ENCODE data around the gene TAL1. TPM values are rescaled to one million over a fixed set of nuclear protein-coding genes. Genes with fewer than 3 reads are reported as not detected.

Gene TAL1
- total and polyA plus RNA-seq, 2 of the 8 experiments (the other 6 are each of a cell fraction or from before 2014, with no cell fraction given) = 0.09 to 0.15 TPM

DNA sequence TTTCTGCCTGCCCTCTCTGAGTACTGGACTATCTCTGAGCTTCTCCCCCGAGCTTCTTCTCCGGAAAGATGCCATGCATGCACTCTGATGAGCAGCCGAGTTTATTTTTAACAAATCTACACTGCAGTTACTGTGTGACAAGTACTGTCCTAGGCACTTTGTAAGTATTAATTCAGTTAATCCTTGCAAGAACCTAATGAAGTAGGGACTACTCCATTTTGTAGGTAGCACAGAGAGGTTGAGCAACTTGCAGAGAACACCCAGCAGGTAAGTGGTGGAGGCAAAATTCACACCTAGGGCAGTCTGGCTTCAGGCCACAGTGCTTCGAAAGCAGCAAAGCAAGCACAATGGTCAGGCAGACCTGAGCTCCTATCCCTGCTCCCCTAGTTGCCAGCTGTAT, 3.8 kb upstream of the TAL1 start:
- Histone ChIP-seq H4K8ac (ENCODE audit: extremely low read depth, insufficient read depth, low read length) (no peak overlapping the region), H3K79me1 (ENCODE audit: low read depth, low read length) (no peaks in the 10 kb centered on the region), H3K9ac (replicated peaks in 1 of 4; ENCODE audit: extremely low read depth in 1 of 4, low read depth in 3 of 4, low read length in 3 of 4) (no peak overlapping the region), H3K27ac (ENCODE audit: low read depth, low read length) (no peak overlapping the region), H3K4ac (replicated peaks; ENCODE audit: insufficient read length, low read depth, low read length) (no peak overlapping the region), H3K56ac (replicated peaks; ENCODE audit: insufficient read length, low read depth, low read length) (no peak overlapping the region), H4K91ac (replicated peaks; ENCODE audit: insufficient read length, low read length) (no peak overlapping the region), H2BK12ac (ENCODE audit: low read depth, low read length) (no peak overlapping the region), H2BK120ac (replicated peaks; ENCODE audit: low read depth, low read length) (no peak overlapping the region), H3K27me3 (replicated peaks in 1 of 4; ENCODE audit: control insufficient read depth in 3 of 4, extremely low read depth in 1 of 4, insufficient read depth in 3 of 4, low read length in 3 of 4) (peaks cover 49 to 61% (median 59%) of the 10 kb centered on the region in 4 experiments), H3K4me3 (ENCODE audit: extremely low read depth in 1 of 4, insufficient read depth in 2 of 4, low read depth in 3 of 4, low read length in 4 of 4) (no peak overlapping the region), H2AK5ac (ENCODE audit: low read depth, low read length) (no peak overlapping the region), H3K14ac (ENCODE audit: insufficient read length) (no peak overlapping the region), H2BK20ac (ENCODE audit: low read length) (0 out of 2 replicates have a peak overlapping the region, but pooled peaks have one; percentile 9), H4K20me1 (replicated peaks in 1 of 2; ENCODE audit: control insufficient read depth in 1 of 2, insufficient read depth in 2 of 2, low read length in 2 of 2) (peaks cover 0 to 4% of the 10 kb centered on the region in 2 experiments), H3K4me2 (ENCODE audit: insufficient read depth in 1 of 2, low read depth in 2 of 2, low read length in 2 of 2) (0 out of 4 replicates have a peak overlapping the region, but pooled peaks of 1 of the 2 experiments have one; percentile 29), H2BK15ac (ENCODE audit: low read length) (no peak overlapping the region), H3K23ac (ENCODE audit: insufficient read length) (no peak overlapping the region), H3K9me3 (ENCODE audit: insufficient read depth in 2 of 2, low read depth in 1 of 2, low read length in 1 of 2) (no peaks in the 10 kb centered on the region), H3K23me2 (ENCODE audit: low read depth, low read length) (peaks cover 4% of the 10 kb centered on the region; the same call in 1 of the 2 replicates), H3K4me1 (replicated peaks in 1 of 4; ENCODE audit: control insufficient read depth in 3 of 4, insufficient read depth in 4 of 4, low read length in 3 of 4) (peaks cover 5 to 14% (median 9%) of the 10 kb centered on the region in 4 experiments), H3K36me3 (ENCODE audit: control insufficient read depth in 2 of 4, insufficient read depth in 4 of 4, low read length in 3 of 4) (no peaks in the 10 kb centered on the region), H2AFZ (ENCODE audit: low read length) (no peak overlapping the region), H2BK5ac (ENCODE audit: low read depth, low read length) (no peak overlapping the region), H3K79me2 (ENCODE audit: control insufficient read depth in 1 of 2, insufficient read depth in 2 of 2, low read length in 2 of 2) (no peaks in the 10 kb centered on the region), H4K5ac (ENCODE audit: insufficient read length, low read depth, low read length) (no peak overlapping the region), H3K18ac (ENCODE audit: extremely low read depth, low read length) (no peak overlapping the region)
- FAIRE-seq (no peak), DNase-seq (ENCODE audit: low read depth in 1 of 2, low spot score in 2 of 2) (no peak)
- ChIA-PET POLR2A (ENCODE audit: partially characterized antibody) (no interaction called here), CTCF (ENCODE audit: partially characterized antibody) (interaction anchor here (0.7 to 2.3 kb wide), 8 partner anchors 9 to 43 kb away, joined by 3 to 7 read pairs (median 4); no protein-coding TSS in a partner anchor)
- no peak for TF ChIP-seq JUND (IDR thresholded peaks at IDR 0.05; ENCODE audit: low read length)
- no peak for TF ChIP-seq CBX8 (IDR thresholded peaks at IDR 0.05; ENCODE audit: borderline replicate concordance, low read depth, low read length)
- TF ChIP-seq TCF12 (IDR thresholded peaks at IDR 0.05; ENCODE audit: low read depth, low read length) = no peak
- TF ChIP-seq ZNF274 (IDR thresholded peaks at IDR 0.05; ENCODE audit: borderline replicate concordance, extremely low read depth, low read length) = no peak
- no peak for TF ChIP-seq MAFK (IDR thresholded peaks at IDR 0.05; ENCODE audit: low read depth, low read length)
- 82% methylated on average over 4 of the region's 4 CpGs; no CpG with 5 or more reads in 1 of the 2 experiments for WGBS, 2 experiments (ENCODE audit: extremely low coverage in 1 of 2, insufficient coverage in 1 of 2, insufficient read length in 1 of 2, insufficient replicate concordance in 2 of 2, low coverage in 1 of 2, low lambda C conversion rate in 2 of 2, missing lambda C conversion rate in 1 of 2)

Measured in H1 (cell line).